Psoas muscle (tissue), 8 donors: ENCODE measurements around the gene ACSL5. TPM values are rescaled to one million over a fixed set of nuclear protein-coding genes. Genes with fewer than 3 reads are reported as not detected.

ENCODE experiments used
- ATAC-seq, 4 donors: fragments of 200-7000 bp; cut with Tn5 transposase; one replicate each; pipeline ENCODE4 v1.9.1; 2020; ENCODE audit warnings: moderate library complexity in 3 of 4, mild to moderate bottlenecking in 2 of 4
- DNase-seq, 2 donors: peaks; one replicate each; pipeline ENCODE4 v3.0.0-alpha.2; 2020
- H3K27ac ChIP-seq: fragments of 200-600 bp; one replicate; pipeline ENCODE4 v1.8.0; 2022
- H3K27me3 ChIP-seq, 3 donors: fragments of 200-600 bp in 1 of 3; one replicate each; pipeline versions ENCODE4 v1.6.1 to v1.8.0; 2013 to 2022; ENCODE audit warnings: low read length in 2 of 3, mild to moderate bottlenecking in 2 of 3, moderate library complexity in 1 of 3; ENCODE audit not compliant: insufficient read depth in 3 of 3
- H3K36me3 ChIP-seq, 2 donors: fragments of 200-600 bp in 1 of 2; one replicate each; pipeline versions ENCODE4 v1.6.1 to v1.8.0; 2013 to 2022; ENCODE audit warnings: low read depth in 1 of 2, mild to moderate bottlenecking in 1 of 2, moderate library complexity in 1 of 2; ENCODE audit not compliant: insufficient read depth in 1 of 2
- H3K4me1 ChIP-seq: fragments of 200-600 bp; one replicate; pipeline ENCODE4 v1.8.0; 2022
- H3K4me3 ChIP-seq: fragments of 200-600 bp; one replicate; pipeline ENCODE4 v1.8.0; 2022; ENCODE audit warnings: mild to moderate bottlenecking
- H3K9me3 ChIP-seq: fragments of 200-600 bp; one replicate; pipeline ENCODE4 v1.8.0; 2022
- whole genome bisulfite sequencing, 3 donors: extraction: QIAGEN DNeasy Blood & Tissue Kit; methylation state at CpG; one replicate each; pipeline versions ENCODE4 v1.1.6 to v1.1.7; 2013; 5-methylcytosine and 5-hydroxymethylcytosine counted together
- intact Hi-C, 2 donors: fragments of 100-400 bp; cut with DNase I; formaldehyde crosslinking; loops; one replicate each; pipeline versions ENCODE4 v1.11.0 to v1.14.2; 2022
- long read RNA-seq, 2 donors: library from polyadenylated mRNA; unstranded; transcript quantifications; one replicate each; pipeline ENCODE4 v2.0.0, GENCODE V29; 2021
- polyA plus RNA-seq, 3 donors: library from polyadenylated mRNA; stranded (reverse); fragments of 200-250 nt; gene quantifications; one replicate each; pipeline ENCODE4 v1.2.3, GENCODE V29; 2013
- total RNA-seq, 4 donors: library from RNA; stranded (reverse); fragmentation: NEBNext Ultra II Directional in 2 of 4; extraction: Animal tissue kit (Norgen Biotek cat#: 25700) in 2 of 4; gene quantifications; one replicate each; pipeline versions ENCODE4 v1.2.1 to v1.2.4, GENCODE V29; 2021 to 2023
- TF ChIP-seq, protein P1 (sequence below): fragments of 200-600 bp; IDR thresholded peaks from one replicate; pipeline ENCODE4 v1.8.0; 2022; ENCODE audit warnings: antibody characterized with exemption
- donor health status: healthy with polysubstance abuse.
- donor health status: DM: no; HTN: no; CAD: no; lungs with moderate emphysema.
- donor health status: Bipolar disorder and iron deficiency.
- donor health status: healthy.
- donor health status: DM: yes; HTN: yes; CAD: no.
- donor health status: DM: no; HTN: no; CAD: no.
- donor health status: DM: no; HTN: no; CAD: no.
- donor health status: DM: yes; HTN: yes; CAD: no.

The ACSL5 gene
- total RNA-seq (1 to 10 TPM; 2.2 to 4.5 (median 3.7) TPM), polyA plus RNA-seq (1 to 10 TPM; 2.2 to 3.4 (median 2.6) TPM)
- long read RNA-seq, donor 1: 0 reads
- long read RNA-seq, donor 2, partial matches to known transcripts: 3 of 4 reads
- long read RNA-seq, donor 2, other reads (novel, unspliced or antisense): 0 of 4 reads

GRCh38 chr10:112373912-112374338, at the start of gene ACSL5:
Gene ACSL5, plus strand, starts transcription at chr10:112374116. Its CDS starts 20,831 bp downstream, at chr10:112394947.
- DNase-seq: no peak
- Histone ChIP-seq H3K4me3 (no peak within 1 kb of the TSS), H3K27ac (no peak within 1 kb of the TSS), H3K36me3 (no peaks in the 10 kb centered on the region), H3K27me3 (no peaks in the 10 kb centered on the region), H3K9me3 (no peaks in the 10 kb centered on the region), H3K4me1 (no peaks in the 10 kb centered on the region)
- intact Hi-C loops: no loop called here
- no peak for ATAC-seq
- TF ChIP-seq, protein P1, sequence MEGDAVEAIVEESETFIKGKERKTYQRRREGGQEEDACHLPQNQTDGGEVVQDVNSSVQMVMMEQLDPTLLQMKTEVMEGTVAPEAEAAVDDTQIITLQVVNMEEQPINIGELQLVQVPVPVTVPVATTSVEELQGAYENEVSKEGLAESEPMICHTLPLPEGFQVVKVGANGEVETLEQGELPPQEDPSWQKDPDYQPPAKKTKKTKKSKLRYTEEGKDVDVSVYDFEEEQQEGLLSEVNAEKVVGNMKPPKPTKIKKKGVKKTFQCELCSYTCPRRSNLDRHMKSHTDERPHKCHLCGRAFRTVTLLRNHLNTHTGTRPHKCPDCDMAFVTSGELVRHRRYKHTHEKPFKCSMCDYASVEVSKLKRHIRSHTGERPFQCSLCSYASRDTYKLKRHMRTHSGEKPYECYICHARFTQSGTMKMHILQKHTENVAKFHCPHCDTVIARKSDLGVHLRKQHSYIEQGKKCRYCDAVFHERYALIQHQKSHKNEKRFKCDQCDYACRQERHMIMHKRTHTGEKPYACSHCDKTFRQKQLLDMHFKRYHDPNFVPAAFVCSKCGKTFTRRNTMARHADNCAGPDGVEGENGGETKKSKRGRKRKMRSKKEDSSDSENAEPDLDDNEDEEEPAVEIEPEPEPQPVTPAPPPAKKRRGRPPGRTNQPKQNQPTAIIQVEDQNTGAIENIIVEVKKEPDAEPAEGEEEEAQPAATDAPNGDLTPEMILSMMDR: no peak
- 82 to 89% (median 88%) methylated on average over 4 of the region's 4 CpGs for WGBS, 3 donors

GRCh38 chr10:112327678-112328077, 46.2 kb upstream of the ACSL5 start:
- H3K4me1 ChIP-seq: no peaks in the 10 kb centered on the region
- H3K36me3 ChIP-seq: no peaks in the 10 kb centered on the region
- intact Hi-C loops: no loop called here
- no peaks in the 10 kb centered on the region for H3K27me3 ChIP-seq
- ATAC-seq (no peak), DNase-seq (no peak)
- H3K27ac ChIP-seq: no peak overlapping the region
- WGBS, 3 donors: 82 to 90% (median 89%) methylated on average over 3 of the region's 3 CpGs
- TF ChIP-seq, protein P1: no peak
- H3K9me3 ChIP-seq: no peaks in the 10 kb centered on the region
- H3K4me3 ChIP-seq: no peak overlapping the region

DNA sequence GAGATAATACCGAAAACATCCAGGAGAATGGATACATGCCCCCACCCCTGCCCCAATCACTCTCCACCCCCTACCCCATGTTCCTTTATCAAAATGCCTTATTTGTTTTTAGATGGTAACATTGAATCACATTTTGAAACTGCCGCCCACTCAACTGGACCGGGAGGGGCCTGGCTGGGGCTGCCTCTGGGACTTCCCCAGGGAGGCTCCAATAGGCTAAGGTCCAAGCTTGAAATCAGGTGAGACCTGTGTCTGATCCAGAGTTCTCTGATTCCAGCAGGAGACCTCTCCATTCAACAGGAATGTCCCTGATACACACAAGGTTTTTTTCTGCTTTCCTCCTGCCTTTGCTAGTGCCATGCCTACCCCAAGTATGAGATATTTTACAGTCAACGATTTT, 43.8 kb upstream of the ACSL5 start:
- intact Hi-C loops: no loop called here
- Histone ChIP-seq H3K36me3 (no peaks in the 10 kb centered on the region), H3K4me1 (no peaks in the 10 kb centered on the region), H3K4me3 (no peak overlapping the region), H3K27me3 (no peaks in the 10 kb centered on the region), H3K9me3 (no peaks in the 10 kb centered on the region), H3K27ac (no peak overlapping the region)
- 50 to 61% (median 53%) methylated on average over 4 of the region's 4 CpGs for WGBS, 3 donors
- ATAC-seq: no peak
- DNase-seq: no peak
- TF ChIP-seq, protein P1: no peak

DNA sequence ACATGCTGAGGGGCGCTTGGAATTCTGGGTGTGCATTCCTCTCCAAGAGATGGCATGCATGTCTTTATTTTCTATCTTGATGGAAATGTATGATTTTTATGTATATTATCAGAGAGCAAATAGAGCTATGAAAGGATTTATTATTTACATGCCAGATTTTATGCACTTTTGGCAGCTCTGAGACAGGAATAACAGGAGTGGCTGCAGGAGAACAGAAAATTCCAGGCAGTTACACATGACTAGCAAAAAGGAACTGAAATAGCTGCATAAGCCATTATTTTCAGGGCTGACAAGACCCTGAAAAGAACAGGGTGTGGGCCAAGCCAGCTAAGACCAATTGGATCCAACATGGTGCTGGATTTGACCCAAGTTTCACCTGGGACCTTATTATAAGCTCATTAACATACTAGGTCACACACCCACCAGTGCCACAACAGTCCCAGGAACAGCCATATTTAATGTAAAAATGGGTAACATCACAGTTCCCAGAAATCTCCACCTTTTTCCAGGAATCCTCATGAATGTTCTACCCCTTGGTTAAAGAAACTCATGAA, 43.2 kb upstream of the ACSL5 start:
- Histone ChIP-seq H3K9me3 (no peaks in the 10 kb centered on the region), H3K36me3 (no peaks in the 10 kb centered on the region), H3K4me1 (no peaks in the 10 kb centered on the region), H3K27ac (no peak overlapping the region), H3K27me3 (no peaks in the 10 kb centered on the region), H3K4me3 (no peak overlapping the region)
- intact Hi-C loops: no loop called here
- 70 to 79% (median 78%) methylated on average over 1 of the region's 1 CpG for WGBS, 3 donors
- TF ChIP-seq, protein P1: no peak
- no peak for ATAC-seq
- DNase-seq: no peak

DNA sequence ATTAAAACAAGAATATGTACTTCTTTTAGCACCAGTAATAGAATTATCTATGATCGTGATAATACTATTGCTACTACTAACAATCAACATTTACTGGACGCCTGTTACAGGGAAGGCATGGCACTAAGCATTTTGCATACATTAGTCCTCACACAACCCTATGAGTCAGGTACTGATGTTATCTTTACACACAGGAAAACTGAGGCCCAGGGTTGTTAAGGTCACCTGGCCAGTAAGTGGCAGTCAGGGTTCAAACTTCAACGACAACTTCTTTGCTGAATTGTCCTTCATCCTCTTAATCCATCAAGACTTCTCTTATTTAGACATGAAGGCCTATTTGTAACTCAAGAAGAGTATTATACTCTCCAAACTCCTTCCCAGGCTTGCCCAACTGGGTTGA, 41.9 kb upstream of the ACSL5 start:
- Histone ChIP-seq H3K4me1 (no peaks in the 10 kb centered on the region), H3K27me3 (no peaks in the 10 kb centered on the region), H3K9me3 (no peaks in the 10 kb centered on the region), H3K27ac (no peak overlapping the region), H3K36me3 (no peaks in the 10 kb centered on the region), H3K4me3 (no peak overlapping the region)
- ATAC-seq (no peak), DNase-seq (no peak)
- intact Hi-C loops: no loop called here
- TF ChIP-seq, protein P1: no peak
- 74 to 95% (median 93%) methylated on average over 3 of the region's 3 CpGs for WGBS, 3 donors
